ENCODE data around the gene FARP1. TPM values are rescaled to one million over a fixed set of nuclear protein-coding genes. Genes with fewer than 3 reads are reported as not detected.

Gene FARP1
- total and polyA plus RNA-seq, 7 donors: 6.9 to 96.4 (median 32.9) TPM

DNA sequence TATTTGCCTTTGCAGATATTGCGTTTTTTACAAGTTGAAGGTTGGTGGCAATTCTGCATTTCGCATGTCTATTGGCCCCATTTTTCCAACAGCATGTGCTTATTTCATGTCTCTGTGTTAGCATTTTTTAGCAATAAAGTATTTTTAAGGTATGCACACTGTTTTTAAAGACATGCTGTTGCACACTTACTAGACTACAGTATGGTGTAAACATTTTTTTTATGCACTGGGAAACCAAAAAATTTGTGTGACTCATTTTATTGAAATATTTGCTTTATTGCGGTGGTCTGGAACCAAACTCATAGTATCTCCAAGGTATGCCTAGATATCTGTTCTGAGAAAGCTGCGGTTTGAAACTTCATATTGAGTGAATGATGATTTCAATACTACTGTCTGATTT lies 89.6 kb downstream of the FARP1 start:
- intact Hi-C loops (cut with DNase I): no loop called here
- H3K4me1 ChIP-seq: peaks cover 0 to 24% (median 7%) of the 10 kb centered on the region in 4 donors
- no peak overlapping the region for H3K4me3 ChIP-seq
- 84 to 91% methylated on average over 4 of the region's 4 CpGs for WGBS, 2 donors
- DNase-seq: no peak
- no peaks in the 10 kb centered on the region for H3K9me3 ChIP-seq
- H3K36me3 ChIP-seq: no peaks in the 10 kb centered on the region
- H3K27me3 ChIP-seq: no peaks in the 10 kb centered on the region
- TF ChIP-seq EP300 (IDR thresholded peaks at IDR 0.05): no peak
- TF ChIP-seq, protein P1, sequence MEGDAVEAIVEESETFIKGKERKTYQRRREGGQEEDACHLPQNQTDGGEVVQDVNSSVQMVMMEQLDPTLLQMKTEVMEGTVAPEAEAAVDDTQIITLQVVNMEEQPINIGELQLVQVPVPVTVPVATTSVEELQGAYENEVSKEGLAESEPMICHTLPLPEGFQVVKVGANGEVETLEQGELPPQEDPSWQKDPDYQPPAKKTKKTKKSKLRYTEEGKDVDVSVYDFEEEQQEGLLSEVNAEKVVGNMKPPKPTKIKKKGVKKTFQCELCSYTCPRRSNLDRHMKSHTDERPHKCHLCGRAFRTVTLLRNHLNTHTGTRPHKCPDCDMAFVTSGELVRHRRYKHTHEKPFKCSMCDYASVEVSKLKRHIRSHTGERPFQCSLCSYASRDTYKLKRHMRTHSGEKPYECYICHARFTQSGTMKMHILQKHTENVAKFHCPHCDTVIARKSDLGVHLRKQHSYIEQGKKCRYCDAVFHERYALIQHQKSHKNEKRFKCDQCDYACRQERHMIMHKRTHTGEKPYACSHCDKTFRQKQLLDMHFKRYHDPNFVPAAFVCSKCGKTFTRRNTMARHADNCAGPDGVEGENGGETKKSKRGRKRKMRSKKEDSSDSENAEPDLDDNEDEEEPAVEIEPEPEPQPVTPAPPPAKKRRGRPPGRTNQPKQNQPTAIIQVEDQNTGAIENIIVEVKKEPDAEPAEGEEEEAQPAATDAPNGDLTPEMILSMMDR (IDR thresholded peaks at IDR 0.05): no peak
- TF ChIP-seq POLR2A (IDR thresholded peaks at IDR 0.05): no peak
- TF ChIP-seq POLR2AphosphoS5 (IDR thresholded peaks at IDR 0.05): no peak
- no peak overlapping the region for H3K27ac ChIP-seq

DNA sequence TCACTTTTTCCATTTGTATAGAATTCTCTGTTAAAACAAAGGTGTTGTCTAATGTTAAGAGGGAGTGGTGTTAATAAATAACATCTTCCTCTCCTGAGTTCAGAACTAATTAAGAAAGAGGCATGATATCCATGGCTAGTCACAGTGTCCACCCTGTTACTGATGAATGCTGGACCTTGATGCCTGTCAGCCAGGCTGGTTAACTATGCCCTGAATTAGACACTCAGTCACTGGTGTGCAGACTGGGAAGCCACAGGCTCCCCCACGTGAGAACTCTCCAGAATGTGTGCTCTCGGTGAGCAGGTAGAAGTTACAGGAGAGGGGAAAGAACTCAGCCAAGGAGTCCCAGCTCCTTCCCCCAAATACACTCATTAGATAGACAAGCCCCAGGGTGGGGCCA lies 90.2 kb downstream of the FARP1 start:
- Histone ChIP-seq H3K4me3 (no peak overlapping the region), H3K27me3 (no peaks in the 10 kb centered on the region), H3K27ac (no peak overlapping the region), H3K36me3 (no peaks in the 10 kb centered on the region), H3K9me3 (no peaks in the 10 kb centered on the region), H3K4me1 (peaks cover 0 to 24% (median 7%) of the 10 kb centered on the region in 4 donors)
- intact Hi-C loops (cut with DNase I): no loop called here
- no peak for DNase-seq
- TF ChIP-seq EP300 (IDR thresholded peaks at IDR 0.05) (no peak), POLR2A (IDR thresholded peaks at IDR 0.05) (no peak), POLR2AphosphoS5 (IDR thresholded peaks at IDR 0.05) (no peak)
- TF ChIP-seq, protein P1 (IDR thresholded peaks at IDR 0.05): no peak
- WGBS, 2 donors: 80 to 82% methylated on average over 2 of the region's 2 CpGs

DNA sequence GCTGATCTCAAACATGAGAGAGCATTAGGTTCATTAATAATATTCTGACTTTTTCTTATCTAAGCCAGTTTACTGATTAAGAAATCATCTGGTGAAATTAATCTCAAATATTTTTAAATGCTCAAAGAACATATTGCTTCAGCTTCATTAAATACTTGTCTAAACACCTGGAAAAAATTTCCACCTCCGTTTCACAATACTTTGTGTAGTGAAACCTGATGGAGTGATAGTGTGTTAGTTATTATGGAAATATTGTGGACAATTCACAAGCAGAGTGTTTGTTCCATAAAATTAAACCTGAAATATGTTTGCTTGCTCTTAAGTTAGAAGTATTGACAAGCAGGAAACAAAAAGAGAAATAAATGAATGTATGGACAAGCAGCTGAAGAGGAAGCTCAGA lies 91.5 kb downstream of the FARP1 start:
- intact Hi-C loops (cut with DNase I): no loop called here
- Histone ChIP-seq H3K4me1 (peaks cover 0 to 20% (median 3%) of the 10 kb centered on the region in 4 donors), H3K9me3 (no peaks in the 10 kb centered on the region), H3K4me3 (no peak overlapping the region), H3K27me3 (no peaks in the 10 kb centered on the region), H3K36me3 (no peaks in the 10 kb centered on the region), H3K27ac (no peak overlapping the region)
- WGBS, 2 donors: 45 to 88% methylated on average over 1 of the region's 1 CpG
- TF ChIP-seq POLR2A (IDR thresholded peaks at IDR 0.05) (no peak), EP300 (IDR thresholded peaks at IDR 0.05) (no peak), POLR2AphosphoS5 (IDR thresholded peaks at IDR 0.05) (no peak)
- TF ChIP-seq, protein P1 (IDR thresholded peaks at IDR 0.05): no peak
- DNase-seq: no peak

DNA sequence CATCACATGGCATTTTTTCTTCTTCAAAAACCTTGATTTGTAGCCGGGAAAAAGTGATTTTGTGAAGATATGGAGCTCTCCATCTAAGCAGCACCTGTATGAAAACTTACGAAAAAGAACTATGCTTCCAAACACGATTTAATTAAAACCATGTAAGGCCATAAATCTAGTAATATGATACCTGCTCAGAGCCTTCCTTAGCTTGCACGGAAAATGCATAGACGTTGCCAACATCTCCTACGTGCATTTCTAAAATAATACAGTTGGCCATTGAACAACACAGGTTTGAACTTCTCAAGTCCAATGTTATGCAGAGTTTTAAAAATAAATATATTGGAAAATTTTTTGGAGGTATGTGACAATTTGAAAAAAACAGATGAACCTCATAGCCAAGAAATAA lies 93.3 kb downstream of the FARP1 start:
- no peak for DNase-seq
- peaks cover 0 to 20% (median 3%) of the 10 kb centered on the region in 4 donors for H3K4me1 ChIP-seq
- H3K27ac ChIP-seq: no peak overlapping the region
- 92% methylated on average over 6 of the region's 6 CpGs for WGBS, 2 donors
- H3K27me3 ChIP-seq: no peaks in the 10 kb centered on the region
- TF ChIP-seq, protein P1 (IDR thresholded peaks at IDR 0.05): no peak
- TF ChIP-seq EP300 (IDR thresholded peaks at IDR 0.05): no peak
- no peak for TF ChIP-seq POLR2A (IDR thresholded peaks at IDR 0.05)
- no peak for TF ChIP-seq POLR2AphosphoS5 (IDR thresholded peaks at IDR 0.05)
- H3K36me3 ChIP-seq: no peaks in the 10 kb centered on the region
- H3K4me3 ChIP-seq: no peak overlapping the region
- intact Hi-C loops (cut with DNase I): no loop called here
- no peaks in the 10 kb centered on the region for H3K9me3 ChIP-seq

DNA sequence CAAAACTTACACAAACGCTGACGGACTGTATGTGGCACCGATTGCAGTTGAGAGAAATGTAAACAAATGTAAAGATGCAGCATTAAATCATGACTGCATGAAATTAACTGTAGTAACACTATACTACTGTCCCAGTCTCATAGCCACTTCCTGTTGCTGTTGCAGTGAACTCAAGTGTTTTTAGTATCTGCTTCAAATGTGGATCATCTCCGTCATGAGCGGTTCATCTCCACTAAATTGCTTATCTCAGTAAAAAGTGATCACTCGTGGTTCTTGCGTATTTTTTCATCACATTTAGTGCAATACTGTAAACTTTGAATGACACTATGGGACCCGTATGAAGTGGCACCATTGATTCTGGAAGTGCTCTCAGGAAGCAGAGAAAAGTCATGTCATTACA lies 94.4 kb downstream of the FARP1 start:
- WGBS, 2 donors: 83 to 89% methylated on average over 8 of the region's 8 CpGs
- peaks cover 0 to 18% (median 3%) of the 10 kb centered on the region in 4 donors for H3K4me1 ChIP-seq
- intact Hi-C loops (cut with DNase I): no loop called here

More for the DNA sequence above, 94.4 kb downstream of the FARP1 start:
- Histone ChIP-seq H3K27ac (no peak overlapping the region), H3K27me3 (no peaks in the 10 kb centered on the region), H3K36me3 (no peaks in the 10 kb centered on the region), H3K4me3 (no peak overlapping the region), H3K9me3 (no peaks in the 10 kb centered on the region)
- no peak for DNase-seq
- TF ChIP-seq POLR2A (IDR thresholded peaks at IDR 0.05) (no peak), POLR2AphosphoS5 (IDR thresholded peaks at IDR 0.05) (no peak), EP300 (IDR thresholded peaks at IDR 0.05) (no peak)
- TF ChIP-seq, protein P1 (IDR thresholded peaks at IDR 0.05): no peak

All from sigmoid colon (tissue), 7 donors.